Thoracic aorta (tissue), 2 donors: ENCODE measurements around the gene TLN1. TPM values are rescaled to one million over a fixed set of nuclear protein-coding genes. Genes with fewer than 3 reads are reported as not detected.
A peak's percentile ranks its signal among the peaks of the same experiment; 100 is the strongest.

Experiments used
- ATAC-seq: fragments of 150-250 bp; one replicate; pipeline ENCODE4 v1.8.0; 2017; ENCODE audit warnings: low read depth; ENCODE audit not compliant: insufficient number of reproducible peaks, low FRiP score
- DNase-seq: peaks from one replicate; pipeline ENCODE4 v3.0.0-alpha.2; 2020; ENCODE audit warnings: low spot score
- H3K27ac ChIP-seq, 2 donors: fragments of 200-600 bp; sonication (generic); 1 replicate in 1 of 2; 2 replicates in 1 of 2; pipeline ENCODE4 v1.5.1; 2016; ENCODE audit warnings: mild to moderate bottlenecking in 2 of 2, moderate library complexity in 2 of 2
- H3K27me3 ChIP-seq: fragments of 200-600 bp; sonication (generic); replicated peaks from 2 replicates; pipeline ENCODE4 v1.6.0; 2016; ENCODE audit warnings: mild to moderate bottlenecking; ENCODE audit not compliant: insufficient read depth
- H3K36me3 ChIP-seq: fragments of 200-600 bp; sonication (generic); one replicate; pipeline ENCODE4 v1.5.1; 2016
- H3K4me1 ChIP-seq, 2 donors: fragments of 200-600 bp; sonication (generic); 1 replicate in 1 of 2; 2 replicates in 1 of 2; pipeline versions ENCODE4 v1.5.1 to v1.6.0; 2016; ENCODE audit warnings: low read depth in 2 of 2, mild to moderate bottlenecking in 1 of 2; ENCODE audit not compliant: control insufficient read depth in 1 of 2
- H3K4me3 ChIP-seq: fragments of 200-600 bp; sonication (generic); 2 replicates; pipeline ENCODE4 v1.5.1; 2016; ENCODE audit warnings: mild to moderate bottlenecking
- H3K9me3 ChIP-seq: fragments of 200-600 bp; sonication (generic); 2 replicates; pipeline ENCODE4 v1.5.1; 2016
- CTCF ChIP-seq: fragments of 200-600 bp; sonication (generic); IDR thresholded peaks from one replicate; pipeline ENCODE4 v1.5.1; 2019; ENCODE audit warnings: antibody characterized with exemption
- total RNA-seq, 2 donors: library from RNA; depleted of rRNA; stranded (reverse); fragments of >200 nt; gene quantifications; one replicate each; pipeline versions ENCODE4 v1.1.0 to v1.2.3, GENCODE V29; 2016

Gene TLN1
- total RNA-seq, 2 donors from 2014 or later, result 889 to 1,019 TPM

- no peak overlapping the region for H3K4me3 ChIP-seq
- DNase-seq (no peak), ATAC-seq (no peak)
- H3K36me3 ChIP-seq, result no peaks in the 10 kb centered on the region
- TF ChIP-seq CTCF, result no peak
- peaks cover 11 to 25% of the 10 kb centered on the region in 2 donors for H3K4me1 ChIP-seq
- no peaks in the 10 kb centered on the region for H3K27me3 ChIP-seq
- H3K27ac ChIP-seq, result no peak overlapping the region
- H3K9me3 ChIP-seq, result no peaks in the 10 kb centered on the region
These were observed 35.5 kb upstream of the TLN1 start for GRCh38 chr9:35767458-35767857.

DNA sequence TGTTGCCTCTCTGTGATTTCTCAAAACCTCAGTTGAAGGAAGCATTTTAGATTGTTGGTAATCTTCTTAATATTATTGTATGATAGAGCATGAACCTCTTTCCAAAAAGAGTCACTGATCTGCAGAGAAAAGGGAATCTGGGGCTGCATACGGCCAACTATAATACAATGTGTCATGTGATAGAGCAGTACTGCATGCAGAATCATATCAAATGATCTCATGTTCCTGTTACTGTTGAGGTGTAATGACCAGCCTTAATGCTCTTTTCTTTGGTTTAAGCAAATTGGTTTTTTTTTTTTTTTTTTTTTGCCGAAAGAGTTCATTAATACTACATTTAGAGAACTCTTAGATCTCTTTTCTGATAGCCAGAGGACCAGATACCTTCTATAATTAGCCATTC is 35.0 kb upstream of the TLN1 start:
- H3K27me3 ChIP-seq, result no peaks in the 10 kb centered on the region
- TF ChIP-seq CTCF, result no peak
- H3K4me1 ChIP-seq, result peaks cover 11 to 23% of the 10 kb centered on the region in 2 donors
- no peaks in the 10 kb centered on the region for H3K36me3 ChIP-seq
- ATAC-seq, result no peak
- DNase-seq, result no peak
- no peaks in the 10 kb centered on the region for H3K9me3 ChIP-seq
- no peak overlapping the region for H3K27ac ChIP-seq
- H3K4me3 ChIP-seq, result no peak overlapping the region

GRCh38 chr9:35763803-35764202 is 31.8 kb upstream of the TLN1 start:
- Histone ChIP-seq H3K9me3 (no peaks in the 10 kb centered on the region), H3K36me3 (no peaks in the 10 kb centered on the region), H3K27me3 (no peaks in the 10 kb centered on the region), H3K27ac (no peak overlapping the region), H3K4me1 (peaks cover 5 to 26% of the 10 kb centered on the region in 2 donors), H3K4me3 (no peak overlapping the region)
- no peak for DNase-seq
- no peak for ATAC-seq
- no peak for TF ChIP-seq CTCF

GRCh38 chr9:35763181-35763580 is 31.2 kb upstream of the TLN1 start:
- ATAC-seq, result no peak
- H3K4me3 ChIP-seq, result no peak overlapping the region
- peaks cover 8 to 32% of the 10 kb centered on the region in 2 donors for H3K4me1 ChIP-seq
- no peaks in the 10 kb centered on the region for H3K9me3 ChIP-seq
- DNase-seq, result no peak
- no peak overlapping the region for H3K27ac ChIP-seq
- no peaks in the 10 kb centered on the region for H3K36me3 ChIP-seq
- TF ChIP-seq CTCF, result no peak
- no peaks in the 10 kb centered on the region for H3K27me3 ChIP-seq

GRCh38 chr9:35760651-35761050 is 28.7 kb upstream of the TLN1 start:
- H3K9me3 ChIP-seq, result no peaks in the 10 kb centered on the region
- H3K4me3 ChIP-seq, result no peak overlapping the region
- no peak for ATAC-seq
- TF ChIP-seq CTCF, result no peak
- H3K36me3 ChIP-seq, result no peaks in the 10 kb centered on the region
- no peaks in the 10 kb centered on the region for H3K27me3 ChIP-seq
- H3K27ac ChIP-seq, result peak overlapping the region; percentile 21 to 37
- no peak for DNase-seq
- H3K4me1 ChIP-seq, result peaks cover 20 to 51% of the 10 kb centered on the region in 2 donors
